Fibroblast of pulmonary artery (primary cell): Measurements from ENCODE around the gene WASF2.
A peak's percentile ranks its signal among the peaks of the same experiment; 100 is the strongest.

Source experiments
- DNase-seq: peaks from one replicate; pipeline ENCODE4 v3.0.0-alpha.2; 2010; ENCODE audit warnings: low read depth
- H3K4me3 ChIP-seq: replicated peaks from 2 replicates; pipeline ENCODE4 v1.5.1; 2011; ENCODE audit warnings: low read depth, mild to moderate bottlenecking, control low read depth, low read length, moderate library complexity
- TF ChIP-seq, protein P1 (sequence below): IDR thresholded peaks from 2 replicates; pipeline ENCODE4 v1.5.1; 2011; ENCODE audit warnings: mild to moderate bottlenecking, control low read depth, low read length, inconsistent platforms; ENCODE audit errors: missing control alignments

Gene WASF2

DNA sequence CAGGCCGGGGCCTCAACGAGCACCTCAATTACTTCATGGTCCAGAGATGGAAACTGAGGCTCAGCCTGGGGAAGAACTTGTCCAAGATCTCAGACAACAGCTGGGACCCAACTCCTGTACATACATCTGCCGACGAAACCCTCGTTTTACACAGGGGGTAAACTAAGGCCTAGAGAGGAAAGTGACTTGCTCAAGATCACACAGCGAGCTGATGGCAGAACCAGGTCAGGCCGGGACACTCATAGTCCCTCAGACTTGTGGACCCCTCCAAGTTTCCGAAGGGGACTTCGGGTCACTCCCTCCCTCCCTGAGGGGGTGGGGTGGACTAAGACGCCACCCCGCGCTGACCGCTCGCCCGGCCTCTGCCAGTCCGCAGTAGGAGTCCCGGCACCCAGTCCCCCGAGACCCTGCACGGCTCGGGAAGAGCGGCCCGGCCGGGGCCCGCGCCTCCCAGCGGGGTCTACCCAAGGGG is 430 bp downstream of the WASF2 start:
- TF ChIP-seq, protein P1, sequence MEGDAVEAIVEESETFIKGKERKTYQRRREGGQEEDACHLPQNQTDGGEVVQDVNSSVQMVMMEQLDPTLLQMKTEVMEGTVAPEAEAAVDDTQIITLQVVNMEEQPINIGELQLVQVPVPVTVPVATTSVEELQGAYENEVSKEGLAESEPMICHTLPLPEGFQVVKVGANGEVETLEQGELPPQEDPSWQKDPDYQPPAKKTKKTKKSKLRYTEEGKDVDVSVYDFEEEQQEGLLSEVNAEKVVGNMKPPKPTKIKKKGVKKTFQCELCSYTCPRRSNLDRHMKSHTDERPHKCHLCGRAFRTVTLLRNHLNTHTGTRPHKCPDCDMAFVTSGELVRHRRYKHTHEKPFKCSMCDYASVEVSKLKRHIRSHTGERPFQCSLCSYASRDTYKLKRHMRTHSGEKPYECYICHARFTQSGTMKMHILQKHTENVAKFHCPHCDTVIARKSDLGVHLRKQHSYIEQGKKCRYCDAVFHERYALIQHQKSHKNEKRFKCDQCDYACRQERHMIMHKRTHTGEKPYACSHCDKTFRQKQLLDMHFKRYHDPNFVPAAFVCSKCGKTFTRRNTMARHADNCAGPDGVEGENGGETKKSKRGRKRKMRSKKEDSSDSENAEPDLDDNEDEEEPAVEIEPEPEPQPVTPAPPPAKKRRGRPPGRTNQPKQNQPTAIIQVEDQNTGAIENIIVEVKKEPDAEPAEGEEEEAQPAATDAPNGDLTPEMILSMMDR, result no peak
- peak; percentile 34 for DNase-seq
- H3K4me3 ChIP-seq, result peak overlapping the region; percentile 100

DNA sequence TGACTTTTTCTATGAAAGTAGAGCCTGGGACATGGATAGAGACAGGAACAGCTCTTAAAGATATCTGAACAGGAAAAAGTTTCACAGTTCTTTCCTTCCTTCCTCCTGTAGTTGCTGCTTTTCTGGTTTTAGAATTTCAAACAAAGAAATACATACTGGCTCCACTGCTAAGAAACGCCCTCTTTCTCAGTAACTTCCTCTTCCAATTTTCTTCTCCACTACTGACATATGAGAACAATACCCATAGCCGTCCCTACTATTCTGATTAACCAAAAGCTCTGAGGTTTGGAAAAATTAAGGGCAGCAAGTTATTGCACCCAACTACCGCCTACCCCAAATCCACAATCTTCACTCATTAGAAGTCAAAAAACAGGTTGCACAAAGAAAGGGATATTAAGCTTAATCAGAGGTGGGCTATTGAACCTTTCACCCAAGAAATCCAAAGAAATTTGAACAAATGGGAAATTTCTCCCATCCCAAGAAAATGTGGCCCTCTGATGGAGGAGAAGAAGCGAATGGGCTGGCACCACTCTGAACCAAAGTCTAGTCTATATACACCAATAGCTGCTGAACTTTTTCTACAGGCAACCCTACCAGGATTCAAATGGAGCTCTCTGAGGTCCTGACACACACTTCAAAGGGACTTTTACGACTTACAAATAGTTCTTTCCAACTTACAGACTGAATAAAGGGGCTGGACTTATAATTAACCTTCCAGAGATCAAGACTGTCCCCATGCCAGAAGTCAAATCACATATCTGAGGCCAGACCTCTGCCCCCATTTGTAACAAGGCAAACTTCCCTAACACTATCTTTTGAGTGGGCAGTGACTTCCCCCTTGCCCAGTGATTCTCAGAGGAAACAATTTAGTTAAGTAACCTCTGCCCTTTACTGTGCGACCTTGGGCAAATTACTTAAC is 1.7 kb downstream of the WASF2 start:
- peak overlapping the region; percentile 100 for H3K4me3 ChIP-seq
- TF ChIP-seq, protein P1, result no peak
- peak; percentile 50 for DNase-seq

GRCh38 chr1:27485363-27485762 is 4.6 kb downstream of the WASF2 start:
- H3K4me3 ChIP-seq, result no peak overlapping the region
- DNase-seq, result no peak
- TF ChIP-seq, protein P1, result no peak

DNA sequence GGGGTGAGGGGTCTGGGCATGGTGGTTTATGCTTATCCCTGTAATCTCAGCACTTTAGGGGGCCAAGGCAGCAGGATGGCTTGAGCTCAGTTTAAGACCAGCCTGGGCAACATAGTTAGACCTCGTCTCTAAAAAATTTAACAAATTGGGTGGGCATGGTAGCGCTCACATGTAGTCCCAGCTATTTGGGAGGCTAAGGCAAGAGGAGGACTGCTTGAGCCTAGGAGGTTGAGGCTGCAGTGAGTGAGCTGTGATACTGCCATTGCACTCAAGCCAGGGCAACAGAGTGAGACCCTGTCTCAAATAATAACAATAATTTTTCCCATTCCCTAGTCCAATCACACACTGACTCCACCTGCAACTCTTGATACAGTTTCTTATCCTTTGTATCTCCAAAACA is 6.3 kb downstream of the WASF2 start:
- no peak for DNase-seq
- no peak overlapping the region for H3K4me3 ChIP-seq
- TF ChIP-seq, protein P1, result no peak

GRCh38 chr1:27481994-27482620 is 7.9 kb downstream of the WASF2 start:
- H3K4me3 ChIP-seq, result no peak overlapping the region
- TF ChIP-seq, protein P1, result no peak
- no peak for DNase-seq

DNA sequence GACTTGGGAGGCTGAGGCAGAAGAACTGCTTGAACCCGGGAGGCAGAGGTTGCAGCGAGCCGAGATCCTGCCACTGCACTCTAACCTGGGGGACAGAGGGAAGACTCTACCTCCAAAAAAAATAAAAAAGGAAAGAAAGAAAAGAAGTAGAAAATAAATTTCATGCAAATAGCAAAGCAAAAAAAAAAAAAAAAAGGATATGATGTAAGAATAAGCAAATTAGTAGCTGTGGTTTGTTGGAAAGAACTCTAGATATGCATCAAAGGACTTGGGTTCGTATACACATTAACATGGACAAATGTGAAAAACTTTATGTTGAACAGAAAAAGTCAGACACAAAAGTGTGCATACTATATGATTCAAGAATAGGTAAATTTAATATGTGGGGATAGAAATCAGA is 11.9 kb downstream of the WASF2 start:
- TF ChIP-seq, protein P1, result no peak
- DNase-seq, result no peak
- no peak overlapping the region for H3K4me3 ChIP-seq
